HuH-7 (cell line): Measurements from ENCODE around the gene TBXA2R.
"Not testable (repeated sequence)": the region's sequence is repeated elsewhere in the genome, so short reads cannot be mapped to it uniquely, and the experiment has no call there.

Experiments
- DNase-seq: peaks from one replicate; pipeline ENCODE4 v3.0.0; 2011; ENCODE audit warnings: low spot score

The TBXA2R gene

DNA sequence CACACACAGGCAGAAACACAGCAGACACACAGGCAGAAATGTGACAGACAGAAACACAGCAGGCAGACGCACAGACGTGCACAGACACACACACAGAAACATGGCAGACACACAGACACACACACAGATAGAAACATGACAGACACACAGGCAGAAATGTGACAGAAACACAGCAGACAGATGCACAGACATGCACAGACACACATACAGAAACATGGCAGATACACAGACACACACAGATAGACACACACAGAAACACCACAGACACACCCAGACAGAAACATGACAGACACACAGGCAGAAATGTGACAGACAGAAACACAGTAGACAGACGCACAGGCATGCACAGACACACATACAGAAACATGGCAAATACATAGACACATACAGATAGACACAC, 1.3 kb downstream of the TBXA2R start:
- DNase-seq: no peak

DNA sequence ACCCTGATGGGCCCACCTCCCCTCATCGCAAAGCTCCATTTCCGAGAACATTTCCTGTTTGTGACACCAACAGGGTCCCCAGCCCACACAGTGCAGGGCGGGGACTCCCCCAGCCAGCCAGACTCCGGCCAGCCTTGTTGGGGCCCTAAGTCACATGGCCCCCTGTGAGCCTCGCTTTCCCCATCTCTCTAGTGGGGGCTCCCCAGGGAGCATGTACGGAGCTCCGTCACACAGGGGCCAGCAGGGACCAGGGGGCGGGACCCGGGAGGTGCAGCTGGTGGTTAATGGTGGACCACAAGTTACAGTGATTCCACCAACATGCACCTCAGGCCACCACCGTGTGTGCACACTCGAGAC, 1.7 kb downstream of the TBXA2R start:
- no peak for DNase-seq

DNA sequence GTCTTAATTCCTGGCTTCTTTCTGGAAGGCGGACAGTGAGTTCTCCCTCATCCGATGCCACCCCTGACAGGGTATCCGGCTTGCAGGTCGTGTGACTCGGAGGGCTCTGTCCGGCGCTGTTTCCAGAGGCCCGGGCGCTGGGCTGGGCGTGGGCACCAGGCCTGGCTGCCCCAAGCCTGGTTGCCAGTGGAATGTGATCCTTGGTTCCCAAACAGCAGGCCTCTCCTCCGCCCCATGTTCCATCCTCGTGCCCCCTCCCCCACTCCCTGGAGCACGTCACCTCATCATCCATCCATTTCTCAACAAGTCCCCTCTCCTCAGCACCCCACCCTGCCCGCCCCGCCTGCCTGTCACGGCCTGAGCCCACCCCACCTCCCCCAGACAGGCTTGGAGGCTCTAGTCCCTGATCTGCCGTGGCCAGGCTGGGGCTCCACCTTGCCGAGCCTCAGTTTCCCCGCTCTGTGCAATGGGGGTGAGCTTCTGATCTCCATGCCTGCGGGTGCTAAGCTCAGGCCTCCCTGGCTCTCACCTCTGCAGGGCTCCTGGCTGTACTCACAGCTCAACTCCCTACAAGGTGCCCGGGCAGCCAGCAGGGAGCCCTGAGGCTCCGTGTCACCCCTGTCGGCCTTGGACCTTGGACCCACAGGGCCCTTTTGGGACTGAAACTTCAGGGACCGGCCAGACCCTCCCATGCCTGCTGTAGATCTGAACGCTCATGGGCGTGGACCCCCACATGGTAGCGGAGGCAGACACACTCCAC, 2.3 kb downstream of the TBXA2R start:
- no peak for DNase-seq

DNA sequence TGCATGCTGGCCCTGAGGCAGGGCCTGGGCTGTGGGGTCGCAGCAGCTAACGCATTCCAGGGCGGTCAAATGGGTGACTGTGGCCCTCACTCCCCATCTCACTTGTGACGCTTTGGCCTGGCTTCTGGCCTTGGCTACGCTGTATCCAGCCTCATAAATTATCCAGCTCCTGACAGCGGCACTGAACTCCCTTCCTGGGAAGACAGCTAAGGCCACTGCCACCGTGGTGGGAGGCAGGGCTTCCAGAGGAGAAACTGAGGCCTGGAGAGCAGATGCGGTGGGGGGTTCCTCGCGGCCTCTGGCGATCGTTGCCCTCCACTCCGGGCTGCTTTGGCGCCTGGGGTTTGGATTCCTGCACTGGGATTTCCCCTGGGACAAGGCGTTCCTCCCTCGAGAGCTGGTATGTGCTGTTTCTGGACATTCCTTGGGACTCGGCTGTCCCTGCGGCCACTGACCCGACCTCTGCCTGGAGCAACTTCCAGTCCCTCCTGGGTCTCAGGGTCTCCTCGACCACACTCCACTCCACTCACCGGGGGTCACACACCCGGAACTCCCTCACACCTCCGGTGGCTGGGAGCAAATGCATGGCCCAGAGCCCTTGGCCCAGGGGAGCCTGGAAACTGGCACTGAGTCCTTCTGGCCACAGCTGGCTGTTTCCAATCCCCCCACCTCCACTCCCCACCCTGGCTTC, 3.4 kb downstream of the TBXA2R start:
- no peak for DNase-seq

DNA sequence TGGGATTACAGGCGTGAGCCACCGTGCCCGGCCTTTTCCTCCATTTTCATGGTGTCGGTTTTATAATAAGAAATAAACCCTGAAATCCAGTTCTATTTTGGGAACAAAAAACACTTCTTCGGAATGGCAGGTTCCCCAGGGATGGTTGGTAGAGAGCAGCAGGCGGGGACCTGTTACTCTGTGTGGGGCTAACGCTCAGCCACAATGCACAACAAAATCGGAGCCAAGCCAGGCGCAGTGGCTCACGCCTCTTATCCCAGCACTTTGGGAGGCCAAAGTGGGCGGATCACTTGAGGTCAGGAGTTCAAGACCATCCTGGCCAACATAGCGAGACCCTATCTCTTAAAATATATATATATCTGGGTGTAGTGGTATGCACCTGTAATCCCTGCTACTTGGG, 5.7 kb downstream of the TBXA2R start:
- DNase-seq: no peak

DNA sequence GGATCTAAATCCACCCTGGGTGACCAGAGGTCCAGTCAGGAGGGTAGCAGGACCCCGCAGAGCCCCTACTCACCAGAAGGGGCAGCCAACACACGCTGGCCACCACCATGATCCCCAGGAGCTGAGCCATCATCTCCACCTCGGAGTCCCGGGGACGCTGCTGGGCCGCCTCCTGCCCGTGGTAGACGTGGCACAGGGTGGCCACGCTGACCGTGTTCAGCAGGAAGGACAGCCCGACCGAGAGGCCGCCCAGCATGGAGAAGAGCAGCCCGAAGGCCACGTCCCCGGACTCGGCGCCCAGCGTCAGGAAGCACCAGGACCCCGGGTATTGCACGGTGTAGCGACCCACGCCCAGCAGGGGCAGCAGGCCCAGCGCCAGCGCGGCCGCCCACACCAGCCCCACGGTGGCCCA, 6.9 kb downstream of the TBXA2R start:
- DNase-seq: peak; percentile 86

DNA sequence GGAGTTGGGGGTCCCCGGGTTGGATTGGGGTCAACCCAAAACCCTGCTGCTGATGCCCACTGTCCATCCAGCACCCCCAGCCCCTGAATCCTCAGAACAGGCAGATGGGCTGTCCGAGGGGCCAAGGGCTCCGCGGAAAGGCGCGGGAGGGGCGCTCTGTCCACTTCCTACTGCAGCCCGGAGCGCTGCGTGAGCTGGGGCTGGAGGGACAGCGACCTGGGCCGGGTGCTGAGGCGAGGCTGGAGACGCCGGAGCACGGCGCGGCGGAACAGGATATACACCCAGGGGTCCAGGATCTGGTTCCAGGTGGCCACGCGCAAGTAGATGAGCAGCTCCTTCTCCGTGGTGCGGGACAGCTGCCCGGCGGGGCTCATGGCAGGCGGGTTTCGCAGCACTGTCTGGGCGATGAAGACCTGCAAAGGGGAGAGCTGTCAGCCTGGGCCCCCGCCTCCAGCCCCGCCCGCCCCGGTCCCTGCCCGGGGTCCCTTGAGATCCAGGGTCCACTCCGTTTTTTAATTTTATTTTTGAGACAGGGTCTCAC, 11.1 kb downstream of the TBXA2R start:
- no peak for DNase-seq

DNA sequence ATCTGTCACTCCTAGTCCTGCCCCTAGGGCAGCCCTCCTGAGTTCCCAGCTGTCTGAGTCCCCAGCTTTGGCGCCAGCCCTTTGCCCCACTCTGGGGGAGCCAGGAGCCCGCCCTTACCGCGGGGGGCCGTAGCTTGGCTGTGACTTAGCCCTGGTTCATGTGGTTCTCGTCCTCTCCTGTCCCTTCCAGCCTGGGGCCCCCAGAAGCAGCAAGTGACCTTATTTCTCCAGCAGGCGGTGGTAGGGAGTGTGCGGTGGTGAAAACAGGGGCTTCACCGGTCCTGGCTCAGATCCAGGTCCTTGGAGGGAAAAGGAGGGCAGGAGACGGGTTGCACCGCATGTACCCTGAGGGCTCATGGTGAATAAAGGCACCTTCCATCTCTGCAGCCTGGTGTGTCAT, 13.5 kb downstream of the TBXA2R start:
- DNase-seq: no peak

DNA sequence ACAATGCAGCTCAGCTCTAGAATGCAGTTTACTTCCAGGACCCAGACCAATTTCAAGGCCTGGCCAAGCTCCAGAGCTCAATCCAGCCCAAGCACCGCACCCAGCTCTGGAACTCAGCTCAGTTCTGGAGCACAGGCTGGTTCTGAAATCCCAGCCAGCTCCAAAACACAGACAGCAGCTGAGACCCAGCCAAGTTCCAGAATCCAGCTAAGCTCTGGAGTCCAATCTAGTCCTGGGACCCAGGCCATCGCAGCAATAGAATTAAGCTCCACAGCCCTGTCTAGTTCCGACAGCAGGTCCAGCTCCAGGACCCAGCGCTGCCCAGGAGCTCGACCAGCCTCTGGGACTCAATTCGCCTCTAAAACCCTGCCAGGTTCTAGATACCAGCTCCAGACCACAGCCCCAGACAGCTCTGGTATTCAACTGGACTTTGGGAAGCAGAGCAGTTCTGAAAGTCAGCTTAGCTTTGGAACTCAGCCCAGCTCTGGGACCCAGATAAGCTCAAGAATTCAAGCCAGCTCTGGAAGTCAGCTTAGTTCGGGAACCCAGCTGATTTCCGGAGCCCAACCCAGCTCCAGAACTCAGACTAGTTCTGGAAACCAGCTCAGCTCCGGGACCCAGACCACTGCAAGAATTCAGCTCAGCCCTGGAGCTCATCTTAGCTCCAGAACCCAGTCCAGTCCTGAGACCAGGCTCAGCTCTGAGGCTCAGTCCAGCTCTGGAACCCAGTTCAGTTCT, 14.6 kb downstream of the TBXA2R start:
- DNase-seq: no peak

DNA sequence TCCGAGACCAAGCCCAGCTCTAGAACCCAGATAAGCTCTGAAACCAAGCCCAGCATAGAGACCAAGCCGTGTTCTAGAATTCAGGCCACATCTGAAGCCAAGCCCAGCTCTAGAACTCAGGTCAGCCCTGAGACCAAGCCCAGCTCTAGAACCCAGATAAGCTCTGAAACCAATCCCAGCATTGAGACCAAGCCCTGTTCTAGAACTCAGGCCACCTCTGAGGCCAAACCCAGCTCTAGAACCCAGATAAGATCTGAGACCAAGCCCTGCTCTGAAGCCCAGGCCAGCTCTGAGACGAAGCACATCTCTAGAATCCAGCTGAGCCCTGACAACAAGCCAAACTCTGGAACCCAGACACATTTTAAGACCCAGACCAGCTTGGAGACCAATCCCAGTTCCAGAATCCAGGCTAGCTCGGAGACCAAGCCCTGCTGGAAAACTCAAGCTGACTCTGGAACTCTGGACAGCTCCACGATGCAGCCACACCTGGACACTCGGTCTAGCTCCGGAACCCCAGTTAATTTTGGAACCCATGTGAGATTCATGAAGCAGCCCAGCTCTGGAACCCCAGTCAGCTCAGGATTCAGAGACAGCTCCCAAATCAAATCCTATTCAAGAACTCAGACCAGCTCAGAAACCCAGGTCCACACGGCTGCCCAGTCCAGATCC, 15.6 kb downstream of the TBXA2R start:
- no peak for DNase-seq

DNA sequence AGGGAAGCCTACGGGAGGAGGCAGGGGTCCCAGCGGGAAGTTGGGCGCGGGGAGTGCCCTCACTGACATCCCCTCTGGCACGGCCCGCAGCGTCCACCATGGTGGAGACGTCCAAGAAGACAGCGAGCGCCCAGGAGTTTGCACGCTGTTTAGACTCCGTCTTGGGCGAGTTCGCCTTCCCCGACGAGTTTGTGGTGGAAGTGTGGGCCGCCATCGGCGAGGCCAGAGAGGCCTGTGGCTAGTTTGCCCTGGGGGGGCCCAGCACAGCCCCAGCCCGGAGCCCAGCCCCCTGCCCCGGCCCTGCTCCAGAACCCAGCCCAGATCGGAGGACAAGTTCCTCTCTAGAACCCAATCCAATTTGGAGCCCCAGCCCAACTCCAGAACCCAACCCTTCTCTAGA, 16.7 kb downstream of the TBXA2R start:
- no peak for DNase-seq

DNA sequence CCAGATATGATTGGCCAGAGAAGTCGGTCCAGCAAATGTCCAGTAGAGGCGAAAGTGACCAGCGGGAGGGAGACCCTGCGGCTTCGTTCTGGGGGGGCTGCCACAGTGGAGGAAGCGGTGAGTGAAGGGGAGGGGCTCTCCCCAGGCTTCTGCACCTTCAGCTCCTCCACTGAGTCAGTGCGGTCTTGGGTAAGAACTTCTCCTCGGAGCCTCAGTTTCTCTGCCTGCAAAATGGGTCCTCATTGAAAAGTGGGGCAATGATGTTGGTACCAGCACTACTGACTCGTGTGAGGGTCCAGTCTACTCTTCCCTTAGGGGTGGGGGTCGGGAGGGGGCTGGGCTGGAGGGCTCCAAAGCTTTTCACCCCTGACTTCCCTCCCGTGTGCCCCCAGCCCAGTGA, 17.2 kb downstream of the TBXA2R start:
- DNase-seq: no peak

DNA sequence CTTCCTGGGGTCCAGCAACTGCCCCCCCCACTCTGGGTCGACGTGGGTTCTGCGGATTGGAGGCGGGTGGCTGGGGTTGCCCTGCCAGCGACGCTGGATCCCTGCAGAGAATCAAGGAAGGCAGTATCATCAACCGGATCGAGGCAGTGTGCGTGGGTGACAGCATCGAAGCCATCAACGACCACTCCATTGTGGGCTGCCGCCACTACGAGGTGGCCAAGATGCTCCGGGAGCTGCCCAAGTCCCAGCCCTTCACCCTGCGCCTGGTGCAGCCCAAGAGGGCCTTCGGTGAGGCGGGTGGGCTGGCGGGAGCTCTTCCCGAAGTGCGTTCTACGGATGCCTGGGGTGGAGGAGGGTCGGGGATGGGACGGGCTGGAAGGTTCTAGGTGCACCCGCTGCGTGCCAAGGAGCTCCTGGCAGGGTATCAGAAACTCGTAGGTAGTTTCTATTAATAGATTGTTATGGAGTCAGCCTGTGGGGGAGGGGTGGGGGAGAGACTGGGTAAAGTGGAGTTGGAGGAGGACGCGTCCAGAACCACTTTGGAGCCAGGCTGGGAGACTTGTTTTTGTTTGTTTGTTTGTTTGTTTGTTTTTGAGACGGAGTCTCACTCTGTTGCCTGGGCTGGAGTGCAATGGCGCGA, 19.8 kb downstream of the TBXA2R start:
- DNase-seq: no peak

DNA sequence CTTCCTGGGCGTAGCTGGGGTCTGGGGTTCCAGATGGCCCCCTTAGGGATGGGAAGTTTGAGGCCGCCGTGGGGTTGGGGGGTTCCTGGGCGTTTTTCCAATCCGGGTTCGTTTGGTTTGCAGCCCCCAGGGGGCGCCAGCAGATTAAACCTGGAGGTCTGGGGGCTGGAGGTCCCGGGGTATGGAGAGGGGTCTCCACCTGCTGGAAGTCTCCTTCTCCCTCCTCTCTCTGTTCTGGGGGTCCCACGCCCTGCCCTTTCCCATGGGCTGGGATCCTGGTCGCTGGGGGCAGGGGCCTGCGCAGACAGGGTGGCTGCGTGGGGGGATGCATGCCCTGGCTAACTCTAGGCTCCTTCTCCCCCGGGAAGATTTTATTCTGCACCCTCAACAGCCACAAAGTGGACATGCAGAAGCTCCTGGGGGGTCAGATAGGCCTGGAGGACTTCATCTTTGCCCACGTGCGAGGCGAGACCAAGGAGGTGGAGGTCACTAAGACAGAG, 20.5 kb downstream of the TBXA2R start:
- DNase-seq: peak; percentile 68

DNA sequence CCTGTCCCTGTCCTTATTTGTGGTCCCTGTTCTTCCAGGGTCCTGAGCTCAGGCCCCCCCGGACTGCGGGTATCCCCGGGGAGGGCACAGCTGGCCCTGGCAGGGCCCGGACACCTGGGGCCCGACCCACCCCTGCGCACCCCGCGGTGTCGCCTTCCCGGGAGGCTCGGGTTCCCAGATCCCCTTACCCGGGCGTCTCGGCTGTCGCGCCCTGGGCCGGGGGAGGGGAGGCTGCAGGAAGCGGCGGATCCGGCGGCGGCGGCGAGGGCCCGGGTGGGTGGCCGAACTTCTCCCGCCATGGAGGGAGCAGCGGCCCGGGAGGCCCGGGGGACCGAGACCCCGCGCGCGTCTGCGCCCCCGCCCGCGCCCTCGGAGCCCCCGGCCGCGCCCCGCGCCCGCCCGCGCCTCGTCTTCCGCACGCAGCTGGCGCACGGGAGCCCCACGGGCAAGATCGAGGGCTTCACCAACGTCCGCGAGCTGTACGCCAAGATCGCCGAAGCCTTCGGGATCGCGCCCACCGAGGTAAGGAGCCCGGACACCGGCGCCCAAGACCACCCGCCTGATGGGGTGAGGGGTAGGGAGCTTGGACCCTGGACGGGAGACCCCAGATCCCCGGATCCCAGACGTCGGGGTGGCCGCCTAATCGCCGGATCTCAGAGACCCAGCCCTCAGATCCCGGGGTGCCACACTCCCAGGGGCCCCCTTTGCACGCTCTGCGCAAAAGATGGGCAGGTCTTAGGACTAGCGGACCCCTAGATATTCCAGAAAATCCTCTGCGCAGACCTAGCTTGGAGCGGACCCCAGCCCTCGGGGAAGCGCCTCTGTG, 21.2 kb downstream of the TBXA2R start, which contains the start of gene GIPC3:
Gene GIPC3 (plus strand): TSS at position 178 of the 826 bp plus-strand sequence. CDS start 120 bp downstream, at position 298.
- no peak for DNase-seq

DNA sequence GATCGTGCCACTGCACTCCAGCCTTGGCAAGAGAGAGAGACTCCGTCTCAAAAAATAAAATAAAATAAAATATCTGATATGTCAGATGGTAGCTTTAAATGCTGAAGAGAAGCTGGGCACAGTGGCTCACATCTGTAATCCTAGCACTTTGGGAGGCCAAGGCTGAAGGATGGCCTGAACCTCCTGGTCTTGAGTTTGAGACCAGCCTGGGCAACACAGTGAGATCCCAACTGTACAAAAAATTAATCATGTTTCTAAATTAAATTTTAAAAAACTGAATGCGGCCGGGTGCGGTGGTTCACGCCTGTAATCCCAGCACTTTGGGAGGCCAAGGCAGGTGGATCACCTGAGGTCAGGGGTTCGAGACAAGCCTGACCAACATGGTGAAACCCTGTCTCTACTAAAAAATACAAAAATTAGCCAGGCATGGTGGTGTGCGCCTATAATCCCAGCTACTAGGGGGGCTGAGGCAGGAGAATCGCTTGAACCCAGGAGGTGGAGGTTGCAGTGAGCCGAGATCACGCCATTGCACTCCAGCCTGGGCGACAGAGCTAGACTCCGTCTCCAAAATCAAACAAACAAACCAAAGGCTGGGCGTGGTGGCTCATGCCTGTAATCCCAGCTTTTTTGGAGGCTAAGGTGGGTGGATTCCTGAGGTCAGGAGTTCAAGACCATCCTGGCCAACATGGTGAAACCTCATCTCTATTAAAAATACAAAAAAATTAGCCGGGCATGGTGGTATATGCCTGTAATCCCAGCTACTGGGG, 22.5 kb downstream of the TBXA2R start:
- not testable (repeated sequence) for DNase-seq

DNA sequence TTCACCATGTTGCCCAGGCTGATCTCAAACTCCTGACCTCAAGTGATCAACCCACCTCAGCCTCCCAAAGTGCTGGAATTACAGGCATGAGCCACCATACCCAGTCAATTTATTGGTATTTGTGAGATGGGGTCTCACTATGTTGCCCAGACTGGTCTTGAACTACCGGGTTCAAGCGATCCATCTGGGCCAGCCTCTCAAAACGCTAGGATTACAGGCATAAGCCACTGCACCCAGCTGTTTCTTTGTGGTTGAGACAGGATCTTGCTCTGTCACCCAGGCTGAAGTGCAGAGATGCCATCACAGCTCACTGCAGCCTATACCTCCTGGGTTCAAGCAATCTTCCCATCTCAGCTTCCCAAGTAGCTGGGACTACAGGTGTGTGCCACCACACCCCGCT, 24.9 kb downstream of the TBXA2R start:
- DNase-seq: not testable (repeated sequence)

DNA sequence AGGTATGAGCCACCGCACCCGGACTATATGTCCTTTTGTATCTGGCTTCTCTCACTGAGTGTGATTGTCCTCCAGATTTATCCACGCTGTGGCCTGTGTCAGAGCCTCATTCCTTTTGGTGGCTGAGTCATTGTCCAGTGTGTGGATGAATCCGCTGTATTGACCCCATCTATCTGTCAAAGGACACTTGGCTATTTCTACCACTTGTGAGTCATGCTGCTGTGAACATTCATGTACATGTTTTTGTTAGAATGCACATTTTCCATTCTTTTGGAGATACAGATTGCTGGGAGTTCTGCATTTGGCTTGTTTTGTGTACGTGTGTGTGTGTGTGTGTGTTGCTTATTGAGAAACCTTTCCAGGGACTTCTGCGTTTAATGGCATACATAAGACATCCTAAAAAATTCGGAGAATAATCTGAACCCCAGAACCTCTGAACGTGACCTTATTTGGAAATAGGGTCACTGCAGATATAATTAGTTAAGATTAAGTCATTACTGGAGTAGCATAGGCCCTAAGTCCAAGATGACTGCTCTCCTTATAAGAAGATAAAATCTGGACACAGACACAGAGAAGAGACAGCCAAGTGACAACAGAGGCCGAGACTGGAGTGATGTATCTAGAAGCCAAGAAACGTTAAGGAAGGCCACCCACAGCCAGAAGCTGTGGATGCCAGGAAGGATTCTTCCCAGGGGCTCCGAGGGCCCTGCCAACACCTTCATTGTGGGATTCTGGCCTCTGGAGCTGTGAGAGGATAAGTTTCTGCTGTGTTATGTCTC, 26.3 kb downstream of the TBXA2R start:
- DNase-seq: no peak

DNA sequence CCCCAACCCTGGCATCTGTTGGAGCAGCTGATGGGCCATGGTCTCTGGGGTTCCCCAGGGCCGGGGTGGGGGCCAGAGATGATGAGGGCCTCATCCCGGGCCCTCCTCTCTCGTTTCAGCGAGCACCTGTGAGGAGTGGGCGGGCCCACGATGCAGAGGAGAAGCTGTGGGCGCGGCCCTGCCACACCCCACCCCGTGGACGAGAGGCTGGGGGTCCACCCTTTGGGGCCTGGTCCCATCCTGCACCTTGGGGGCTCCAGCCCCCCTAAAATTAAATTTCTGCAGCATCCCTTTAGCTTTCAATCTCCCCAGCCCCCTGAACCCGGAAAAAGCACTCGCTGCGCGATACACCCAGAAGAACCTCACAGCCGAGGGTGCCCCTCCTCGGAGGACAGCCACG, 28.3 kb downstream of the TBXA2R start:
- DNase-seq: no peak
